HCT116 (cell line): ENCODE measurements around the gene CYP2U1. TPM values are rescaled to one million over a fixed set of nuclear protein-coding genes. Genes with fewer than 3 reads are reported as not detected.

Experiments used
- ATAC-seq: fragments of 200-7000 bp; cut with Tn5 transposase; 2 replicates; pipeline ENCODE4 v1.9.1; 2020; ENCODE audit warnings: mild to moderate bottlenecking, moderate library complexity
- BruUV-seq: library from RNA; stranded (reverse); fragments of 400-500 nt; replicated peaks from 2 replicates; lab custom pipeline; 2021; lab: Mats Ljungman, UMichigan
- CTCF ChIA-PET: fragments of 300-600 bp; sonication (Branson Sonifier 250); formaldehyde crosslinking; loops from one replicate; lab custom pipeline; 2021; ENCODE audit warnings: antibody characterized with exemption; lab: Charles Lee
- POLR2A ChIA-PET: fragments of 300-600, 350-600 bp; sonication (Branson Sonifier 250); formaldehyde crosslinking; loops from one replicate; lab custom pipeline; 2021; ENCODE audit warnings: antibody characterized with exemption; lab: Charles Lee
- RAD21 ChIA-PET, 2 experiments: fragments of 300-600 bp; sonication (Branson Sonifier 250); formaldehyde crosslinking; loops; one replicate each; lab custom pipeline; 2023; ENCODE audit warnings: low total read pairs in 2 of 2; ENCODE audit not compliant: uncharacterized antibody in 2 of 2, unreplicated experiment in 2 of 2, low non-redundant PET in 1 of 2; lab: Charles Lee
- DNase-seq: peaks from one replicate; pipeline ENCODE4 v3.0.0-alpha.2; 2010; ENCODE audit warnings: low read depth, low spot score
- H2AFZ ChIP-seq: fragments of 200-600 bp; shearing (Covaris generic), sonication (generic); 2 replicates; pipeline ENCODE4 v1.6.1; 2017; ENCODE audit warnings: low read depth, mixed run types, mixed read lengths, antibody characterized with exemption, low read length; ENCODE audit not compliant: poor library complexity, severe bottlenecking
- H3K27ac ChIP-seq: 2 replicates; pipeline ENCODE4 v1.5.1; 2012; ENCODE audit warnings: low read depth, low read length
- H3K27me3 ChIP-seq: fragments of 200-600 bp; sonication (generic); 2 replicates; pipeline ENCODE4 v1.6.1; 2016; ENCODE audit warnings: mixed run types, low read length, mixed read lengths; ENCODE audit not compliant: insufficient read depth
- H3K36me3 ChIP-seq, 2 experiments: fragments of 200-500 bp in 1 of 2; fragments of 200-600 bp in 1 of 2; sonication (Bioruptor generic) in 1 of 2; sonication (generic) in 1 of 2; 2 replicates each; pipeline versions ENCODE4 v1.5.1 to v1.6.1; 2014 to 2016; ENCODE audit warnings: low read length in 2 of 2, inconsistent platforms in 1 of 2, mixed read lengths in 1 of 2, mixed run types in 1 of 2; ENCODE audit not compliant: insufficient read depth in 2 of 2, control insufficient read depth in 1 of 2
- H3K4me1 ChIP-seq, 2 experiments: fragments of 200-600 bp in 1 of 2; sonication (generic) in 1 of 2; 2 replicates each; pipeline versions ENCODE4 v1.5.1 to v1.6.1; 2012 to 2017; ENCODE audit warnings: low read length in 2 of 2, inconsistent platforms in 1 of 2, mild to moderate bottlenecking in 1 of 2, mixed read lengths in 1 of 2, mixed run types in 1 of 2, moderate library complexity in 1 of 2; ENCODE audit not compliant: insufficient read depth in 2 of 2, control insufficient read depth in 1 of 2
- H3K4me2 ChIP-seq: fragments of 200-600 bp; sonication (generic); 2 replicates; pipeline ENCODE4 v1.6.1; 2017; ENCODE audit warnings: mixed run types, low read length, mixed read lengths
- H3K4me3 ChIP-seq, 2 experiments: fragments of 200-600 bp in 1 of 2; sonication (generic) in 1 of 2; replicated peaks in 1 of 2; 2 replicates each; pipeline ENCODE4 v1.5.1; 2011 to 2016; ENCODE audit warnings: low read length in 2 of 2, control low read depth in 1 of 2, low read depth in 1 of 2, mild to moderate bottlenecking in 1 of 2, mixed read lengths in 1 of 2, mixed run types in 1 of 2
- H3K79me2 ChIP-seq: fragments of 200-600 bp; sonication (generic); 2 replicates; pipeline ENCODE4 v1.6.1; 2017; ENCODE audit warnings: mild to moderate bottlenecking, mixed run types, low read length, moderate library complexity, mixed read lengths; ENCODE audit not compliant: insufficient read depth
- H3K9ac ChIP-seq: fragments of 200-600 bp; sonication (generic); 2 replicates; pipeline ENCODE4 v1.6.1; 2016; ENCODE audit warnings: low read length, mixed read lengths
- H3K9me2 ChIP-seq: fragments of 200-600 bp; sonication (generic), shearing (Covaris generic); 2 replicates; pipeline ENCODE4 v1.6.1; 2017; ENCODE audit warnings: mixed run types, mild to moderate bottlenecking, moderate library complexity; ENCODE audit not compliant: insufficient read depth
- H3K9me3 ChIP-seq, 2 experiments: fragments of 200-500 bp in 1 of 2; fragments of 200-600 bp in 1 of 2; sonication (Bioruptor generic) in 1 of 2; sonication (generic) in 1 of 2; 2 replicates each; pipeline ENCODE4 v1.6.1; 2014 to 2017; ENCODE audit warnings: low read length in 2 of 2, mixed read lengths in 2 of 2, inconsistent platforms in 1 of 2, low read depth in 1 of 2, mild to moderate bottlenecking in 1 of 2, mixed run types in 1 of 2, moderate library complexity in 1 of 2; ENCODE audit not compliant: control insufficient read depth in 1 of 2, insufficient read depth in 1 of 2
- H4K20me1 ChIP-seq: fragments of 200-600 bp; sonication (generic), shearing (Covaris generic); 2 replicates; pipeline ENCODE4 v1.6.1; 2017; ENCODE audit warnings: mixed run types, mild to moderate bottlenecking, moderate library complexity; ENCODE audit not compliant: insufficient read depth
- CEBPB ChIP-seq: IDR thresholded peaks from 2 replicates; pipeline ENCODE4 v1.6.1; 2012; ENCODE audit warnings: low read depth
- EGR1 ChIP-seq: IDR thresholded peaks from 2 replicates; pipeline ENCODE4 v1.6.1; 2012; ENCODE audit warnings: low read depth
- ELF1 ChIP-seq: IDR thresholded peaks from 2 replicates; pipeline ENCODE4 v1.6.1; 2012; ENCODE audit warnings: low read depth, borderline replicate concordance
- FOSL1 ChIP-seq: IDR thresholded peaks from 2 replicates; pipeline ENCODE4 v1.6.1; 2012; ENCODE audit warnings: low read depth
- MAX ChIP-seq: IDR thresholded peaks from 2 replicates; pipeline ENCODE4 v1.6.1; 2012
- POLR2AphosphoS5 ChIP-seq: IDR thresholded peaks from 2 replicates; pipeline ENCODE4 v1.6.1; 2011; ENCODE audit warnings: mild to moderate bottlenecking, low read depth, low read length, moderate library complexity
- RAD21 ChIP-seq: IDR thresholded peaks from 2 replicates; pipeline ENCODE4 v1.6.1; 2012; ENCODE audit warnings: low read depth, mild to moderate bottlenecking
- SIN3A ChIP-seq: IDR thresholded peaks from 2 replicates; pipeline ENCODE4 v1.6.1; 2012; ENCODE audit warnings: low read depth
- SP1 ChIP-seq: IDR thresholded peaks from 2 replicates; pipeline ENCODE4 v1.6.1; 2012; ENCODE audit warnings: low read depth
- TCF7L2 ChIP-seq: IDR thresholded peaks from 2 replicates; pipeline ENCODE4 v1.7.0; 2011; ENCODE audit warnings: borderline replicate concordance, inconsistent platforms; ENCODE audit not compliant: insufficient read depth, insufficient read length; ENCODE audit errors: extremely low read depth
- ZFX ChIP-seq: fragments of 450-650 bp; IDR thresholded peaks from 2 replicates; pipeline ENCODE4 v1.6.1; 2017
- ZNF274 ChIP-seq: fragments of 200-500 bp; sonication (Bioruptor generic); IDR thresholded peaks from 2 replicates; pipeline ENCODE4 v1.6.1; 2014; ENCODE audit warnings: mild to moderate bottlenecking, low read depth, low read length, inconsistent platforms
- intact Hi-C: fragments of 100-400 bp; cut with micrococcal nuclease; formaldehyde crosslinking; loops from 2 replicates; pipeline ENCODE4 v1.10.0; 2022
- total RNA-seq: library from RNA; stranded (reverse); gene quantifications from one replicate; pipeline ENCODE4 v1.2.1, GENCODE V29; 2021; ENCODE audit not compliant: unreplicated experiment
- TF ChIP-seq, protein P1 (sequence below): IDR thresholded peaks from 2 replicates; pipeline ENCODE4 v1.6.1; 2012; ENCODE audit warnings: low read depth

The CYP2U1 gene
- total RNA-seq, 1 experiment from 2014 or later: 4.0 TPM

DNA sequence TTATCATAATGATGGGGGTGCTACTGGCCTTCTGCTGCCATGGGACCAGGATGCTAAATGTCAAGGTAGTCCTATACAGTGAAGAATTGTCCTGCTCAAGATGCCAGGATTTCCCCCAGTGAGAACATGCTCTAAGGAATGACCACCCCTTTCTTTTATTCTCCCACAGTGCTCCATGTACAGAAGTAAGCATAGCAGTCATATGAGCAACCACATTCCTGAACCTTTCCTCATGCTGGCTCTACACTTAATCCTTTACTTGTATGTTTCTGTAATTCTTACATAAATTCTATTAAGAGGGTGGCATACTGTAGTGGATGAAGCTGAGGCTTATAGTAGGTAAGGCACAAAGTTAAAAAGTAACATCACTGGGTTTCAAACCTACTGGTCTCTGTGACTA lies 20.2 kb downstream of the CYP2U1 start:
- H3K36me3 ChIP-seq: no peaks in the 10 kb centered on the region
- H3K4me2 ChIP-seq: no peak overlapping the region
- no peaks in the 10 kb centered on the region for H3K79me2 ChIP-seq
- no peak overlapping the region for H3K9ac ChIP-seq
- no peak overlapping the region for H3K27ac ChIP-seq
- 0 out of 4 replicates have a peak, but pooled peaks cover 0 to 3% of the 10 kb centered on the region in 2 experiments for H3K9me3 ChIP-seq
- H3K4me3 ChIP-seq: no peak overlapping the region
- TF ChIP-seq SIN3A: no peak
- no peak for TF ChIP-seq MAX
- no peak for TF ChIP-seq ELF1
- TF ChIP-seq EGR1: no peak
- no peak for TF ChIP-seq SP1
- TF ChIP-seq, protein P1, sequence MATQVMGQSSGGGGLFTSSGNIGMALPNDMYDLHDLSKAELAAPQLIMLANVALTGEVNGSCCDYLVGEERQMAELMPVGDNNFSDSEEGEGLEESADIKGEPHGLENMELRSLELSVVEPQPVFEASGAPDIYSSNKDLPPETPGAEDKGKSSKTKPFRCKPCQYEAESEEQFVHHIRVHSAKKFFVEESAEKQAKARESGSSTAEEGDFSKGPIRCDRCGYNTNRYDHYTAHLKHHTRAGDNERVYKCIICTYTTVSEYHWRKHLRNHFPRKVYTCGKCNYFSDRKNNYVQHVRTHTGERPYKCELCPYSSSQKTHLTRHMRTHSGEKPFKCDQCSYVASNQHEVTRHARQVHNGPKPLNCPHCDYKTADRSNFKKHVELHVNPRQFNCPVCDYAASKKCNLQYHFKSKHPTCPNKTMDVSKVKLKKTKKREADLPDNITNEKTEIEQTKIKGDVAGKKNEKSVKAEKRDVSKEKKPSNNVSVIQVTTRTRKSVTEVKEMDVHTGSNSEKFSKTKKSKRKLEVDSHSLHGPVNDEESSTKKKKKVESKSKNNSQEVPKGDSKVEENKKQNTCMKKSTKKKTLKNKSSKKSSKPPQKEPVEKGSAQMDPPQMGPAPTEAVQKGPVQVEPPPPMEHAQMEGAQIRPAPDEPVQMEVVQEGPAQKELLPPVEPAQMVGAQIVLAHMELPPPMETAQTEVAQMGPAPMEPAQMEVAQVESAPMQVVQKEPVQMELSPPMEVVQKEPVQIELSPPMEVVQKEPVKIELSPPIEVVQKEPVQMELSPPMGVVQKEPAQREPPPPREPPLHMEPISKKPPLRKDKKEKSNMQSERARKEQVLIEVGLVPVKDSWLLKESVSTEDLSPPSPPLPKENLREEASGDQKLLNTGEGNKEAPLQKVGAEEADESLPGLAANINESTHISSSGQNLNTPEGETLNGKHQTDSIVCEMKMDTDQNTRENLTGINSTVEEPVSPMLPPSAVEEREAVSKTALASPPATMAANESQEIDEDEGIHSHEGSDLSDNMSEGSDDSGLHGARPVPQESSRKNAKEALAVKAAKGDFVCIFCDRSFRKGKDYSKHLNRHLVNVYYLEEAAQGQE: no peak
- TF ChIP-seq ZNF274: no peak
- no peak for TF ChIP-seq POLR2AphosphoS5
- no peak for TF ChIP-seq FOSL1
- TF ChIP-seq TCF7L2: no peak
- TF ChIP-seq ZFX: no peak
- TF ChIP-seq RAD21: no peak
- no peak for TF ChIP-seq CEBPB
- ChIA-PET POLR2A (no interaction called here), CTCF (no interaction called here), RAD21 (no interaction called here)
- H3K27me3 ChIP-seq: no peaks in the 10 kb centered on the region
- BruUV-seq: no TSS peak
- no peaks in the 10 kb centered on the region for H4K20me1 ChIP-seq
- no peaks in the 10 kb centered on the region for H3K4me1 ChIP-seq
- H2AFZ ChIP-seq: no peak overlapping the region
- H3K9me2 ChIP-seq: no peaks in the 10 kb centered on the region
- intact Hi-C loops: no loop called here
- no peak for DNase-seq
- ATAC-seq: no peak
